Testis (tissue), 3 donors: Measurements from ENCODE around the gene KIAA2012. TPM values are rescaled to one million over a fixed set of nuclear protein-coding genes. Genes with fewer than 3 reads are reported as not detected.

Experiments
- DNase-seq: peaks from one replicate; pipeline ENCODE4 v3.0.0-alpha.2; 2019
- H3K27ac ChIP-seq, 2 donors: fragments of 200-600 bp; sonication (generic); one replicate each; pipeline ENCODE4 v1.5.1; 2019
- H3K27me3 ChIP-seq: fragments of 200-600 bp; sonication (generic); one replicate; pipeline ENCODE4 v1.5.1; 2019
- H3K36me3 ChIP-seq: fragments of 200-600 bp; sonication (generic); one replicate; pipeline ENCODE4 v1.5.1; 2017; ENCODE audit warnings: low read depth; ENCODE audit errors: missing control alignments
- H3K4me1 ChIP-seq: fragments of 200-600 bp; sonication (generic); one replicate; pipeline ENCODE4 v1.5.1; 2019
- H3K4me3 ChIP-seq, 2 donors: fragments of 200-600 bp; sonication (generic); one replicate each; pipeline ENCODE4 v1.5.1; 2017 to 2019
- H3K9me3 ChIP-seq: fragments of 200-600 bp; sonication (generic); one replicate; pipeline ENCODE4 v1.5.1; 2017
- POLR2A ChIP-seq: fragments of 450-650 bp; IDR thresholded peaks from one replicate; pipeline ENCODE4 v1.6.1; 2017; ENCODE audit warnings: antibody characterized with exemption, mild to moderate bottlenecking, moderate library complexity
- WGBS, 2 donors: methylation state at CpG; one replicate each; pipeline ENCODE4 v1.1.5; 2018; 5-methylcytosine and 5-hydroxymethylcytosine counted together
- intact Hi-C: fragments of 100-400 bp; cut with DNase I; formaldehyde crosslinking; loops from one replicate; pipeline ENCODE4 v1.15.1; 2023; ENCODE audit warnings: low total_unique reads
- polyA plus RNA-seq: library from polyadenylated mRNA; stranded (reverse); fragments of 350-450 nt; fragmentation: Illumina TruSeq; extraction: RNeasy Lipid Tissue Mini Kit (QIAGEN cat#74804); gene quantifications from one replicate; pipeline ENCODE4 v1.2.3, GENCODE V29; 2014; ENCODE audit warnings: low read depth, low replicate concordance; ENCODE audit not compliant: insufficient read depth
- total RNA-seq, 2 donors: library from RNA; depleted of rRNA; stranded (reverse); fragments of >200 nt; gene quantifications; one replicate each; pipeline ENCODE4 v1.2.3, GENCODE V29; 2016
- TF ChIP-seq, protein P1 (sequence below), 3 experiments: fragments of 450-650 bp in 2 of 3; fragments of 200-600 bp in 1 of 3; sonication (generic) in 1 of 3; IDR thresholded peaks; one replicate each; pipeline ENCODE4 v1.5.1; 2016 to 2019; ENCODE audit warnings: antibody characterized with exemption in 3 of 3, mild to moderate bottlenecking in 2 of 3, moderate library complexity in 1 of 3

Gene KIAA2012
- total and polyA plus RNA-seq, 3 donors from 2014 or later, result 1.1 to 1.6 (median 1.3) TPM

DNA sequence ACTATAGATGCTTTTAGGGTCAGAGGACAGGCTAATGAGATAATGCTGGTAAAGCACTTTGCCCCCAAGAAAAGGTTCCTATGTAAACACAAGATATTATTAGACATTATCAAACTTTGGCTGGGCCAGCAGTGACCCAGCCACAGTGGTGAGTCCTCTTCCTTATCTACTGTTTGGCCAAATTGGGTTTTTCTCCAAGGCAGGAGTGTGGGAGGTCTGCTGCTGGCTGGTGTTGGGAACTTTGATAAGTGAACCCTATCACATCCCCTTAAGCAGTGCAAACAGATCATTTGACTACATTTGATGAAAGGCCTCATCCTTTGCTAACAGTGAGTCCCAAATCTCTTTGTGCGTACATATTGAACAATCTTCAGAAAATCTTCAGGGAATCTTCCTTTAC lies 23.2 kb upstream of the KIAA2012 start:
- intact Hi-C loops, result no loop called here
- no peaks in the 10 kb centered on the region for H3K9me3 ChIP-seq
- no peaks in the 10 kb centered on the region for H3K36me3 ChIP-seq
- no peak overlapping the region for H3K4me3 ChIP-seq
- no peaks in the 10 kb centered on the region for H3K4me1 ChIP-seq
- no peak for DNase-seq
- no peak for TF ChIP-seq POLR2A
- TF ChIP-seq, protein P1, sequence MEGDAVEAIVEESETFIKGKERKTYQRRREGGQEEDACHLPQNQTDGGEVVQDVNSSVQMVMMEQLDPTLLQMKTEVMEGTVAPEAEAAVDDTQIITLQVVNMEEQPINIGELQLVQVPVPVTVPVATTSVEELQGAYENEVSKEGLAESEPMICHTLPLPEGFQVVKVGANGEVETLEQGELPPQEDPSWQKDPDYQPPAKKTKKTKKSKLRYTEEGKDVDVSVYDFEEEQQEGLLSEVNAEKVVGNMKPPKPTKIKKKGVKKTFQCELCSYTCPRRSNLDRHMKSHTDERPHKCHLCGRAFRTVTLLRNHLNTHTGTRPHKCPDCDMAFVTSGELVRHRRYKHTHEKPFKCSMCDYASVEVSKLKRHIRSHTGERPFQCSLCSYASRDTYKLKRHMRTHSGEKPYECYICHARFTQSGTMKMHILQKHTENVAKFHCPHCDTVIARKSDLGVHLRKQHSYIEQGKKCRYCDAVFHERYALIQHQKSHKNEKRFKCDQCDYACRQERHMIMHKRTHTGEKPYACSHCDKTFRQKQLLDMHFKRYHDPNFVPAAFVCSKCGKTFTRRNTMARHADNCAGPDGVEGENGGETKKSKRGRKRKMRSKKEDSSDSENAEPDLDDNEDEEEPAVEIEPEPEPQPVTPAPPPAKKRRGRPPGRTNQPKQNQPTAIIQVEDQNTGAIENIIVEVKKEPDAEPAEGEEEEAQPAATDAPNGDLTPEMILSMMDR (IDR thresholded peaks at IDR 0.05), result no peak
- 89 to 97% methylated on average over 1 of the region's 1 CpG for WGBS, 2 donors
- H3K27ac ChIP-seq, result no peak overlapping the region
- H3K27me3 ChIP-seq, result no peaks in the 10 kb centered on the region

DNA sequence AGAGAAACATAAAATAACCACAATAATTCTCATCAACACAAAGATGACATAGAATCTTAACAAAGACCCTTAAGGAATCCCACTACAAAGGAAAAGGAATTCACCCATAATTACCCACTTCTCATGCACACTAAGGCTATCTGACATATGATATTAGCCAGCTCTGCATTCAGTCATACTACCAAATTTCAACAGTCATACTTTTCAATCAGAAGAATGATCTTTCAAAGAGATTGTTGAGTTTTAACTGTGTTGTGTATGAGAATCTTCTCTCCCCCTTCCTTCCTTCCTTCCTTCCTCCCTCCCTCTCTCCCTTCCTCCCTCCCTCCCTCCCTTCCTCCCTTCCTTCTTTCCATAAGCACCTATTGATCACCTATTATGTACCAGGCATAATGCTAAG lies 22.4 kb upstream of the KIAA2012 start:
- Histone ChIP-seq H3K36me3 (no peaks in the 10 kb centered on the region), H3K4me1 (no peaks in the 10 kb centered on the region), H3K27me3 (no peaks in the 10 kb centered on the region), H3K4me3 (no peak overlapping the region), H3K27ac (no peak overlapping the region), H3K9me3 (no peaks in the 10 kb centered on the region)
- TF ChIP-seq, protein P1 (IDR thresholded peaks at IDR 0.05), result no peak
- intact Hi-C loops, result no loop called here
- DNase-seq, result no peak

DNA sequence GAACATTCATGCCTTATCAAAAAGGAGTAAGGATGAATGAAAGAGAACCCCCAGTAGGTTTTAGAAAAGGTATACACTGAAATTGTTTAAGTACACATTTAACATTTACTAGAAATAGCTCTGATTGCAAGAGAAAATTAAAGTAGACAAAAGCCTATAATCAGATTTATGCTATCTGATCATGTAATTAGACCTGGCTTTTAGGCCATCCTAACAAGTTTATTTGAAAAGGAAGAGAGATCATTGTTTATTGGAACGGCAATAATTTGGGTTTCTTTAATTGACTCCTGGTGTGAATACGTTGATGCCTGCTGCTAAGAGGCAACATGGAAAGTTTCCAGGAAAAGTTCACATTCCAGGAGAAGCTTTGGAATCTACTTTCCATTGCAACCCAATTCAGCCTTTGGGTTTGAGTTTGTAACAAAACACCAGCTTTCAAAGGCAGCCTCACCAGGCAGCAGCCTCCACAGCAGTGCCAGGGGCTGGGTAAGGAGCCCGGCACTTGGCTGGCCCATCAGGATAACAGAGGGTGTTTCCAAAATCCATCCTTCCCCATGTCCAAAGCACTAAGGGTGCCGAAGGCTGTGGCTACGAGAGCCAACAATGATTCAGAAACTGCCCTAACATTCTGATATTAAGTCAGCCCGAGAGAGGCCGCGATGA lies 21.4 kb upstream of the KIAA2012 start:
- no peaks in the 10 kb centered on the region for H3K4me1 ChIP-seq

DNA sequence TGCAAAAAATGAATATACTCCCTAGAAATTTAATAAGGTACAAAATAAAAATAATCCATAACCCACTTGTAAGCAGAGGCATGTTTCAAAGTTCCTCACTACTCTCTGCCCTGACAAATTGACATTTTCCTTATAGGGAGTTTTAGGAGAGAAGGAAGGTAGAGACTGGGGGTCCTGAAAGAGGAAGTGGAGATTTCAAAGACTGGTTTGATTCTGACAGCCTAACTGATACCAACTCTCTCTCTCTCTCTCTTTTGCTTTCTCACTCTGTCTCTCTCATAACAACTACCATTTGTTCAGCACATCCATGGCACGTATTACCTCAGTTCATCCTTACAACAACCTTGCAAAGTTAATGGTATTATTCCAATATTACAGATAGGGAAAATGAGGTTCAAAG lies 20.8 kb upstream of the KIAA2012 start:
- Histone ChIP-seq H3K36me3 (no peaks in the 10 kb centered on the region), H3K27ac (no peak overlapping the region), H3K4me1 (no peaks in the 10 kb centered on the region), H3K27me3 (no peaks in the 10 kb centered on the region), H3K4me3 (no peak overlapping the region), H3K9me3 (no peaks in the 10 kb centered on the region)
- intact Hi-C loops, result no loop called here
- no peak for TF ChIP-seq POLR2A
- TF ChIP-seq, protein P1 (IDR thresholded peaks at IDR 0.05), result no peak
- DNase-seq, result no peak
- 96 to 97% methylated on average over 1 of the region's 1 CpG for WGBS, 2 donors

More for the DNA sequence above, 21.4 kb upstream of the KIAA2012 start:
- intact Hi-C loops, result no loop called here
- Histone ChIP-seq H3K27ac (no peak overlapping the region), H3K27me3 (no peaks in the 10 kb centered on the region), H3K36me3 (no peaks in the 10 kb centered on the region), H3K9me3 (no peaks in the 10 kb centered on the region), H3K4me3 (no peak overlapping the region)
- 85 to 87% methylated on average over 8 of the region's 8 CpGs for WGBS, 2 donors
- no peak for DNase-seq
- TF ChIP-seq, protein P1 (IDR thresholded peaks at IDR 0.05), result no peak
- TF ChIP-seq POLR2A, result no peak

DNA sequence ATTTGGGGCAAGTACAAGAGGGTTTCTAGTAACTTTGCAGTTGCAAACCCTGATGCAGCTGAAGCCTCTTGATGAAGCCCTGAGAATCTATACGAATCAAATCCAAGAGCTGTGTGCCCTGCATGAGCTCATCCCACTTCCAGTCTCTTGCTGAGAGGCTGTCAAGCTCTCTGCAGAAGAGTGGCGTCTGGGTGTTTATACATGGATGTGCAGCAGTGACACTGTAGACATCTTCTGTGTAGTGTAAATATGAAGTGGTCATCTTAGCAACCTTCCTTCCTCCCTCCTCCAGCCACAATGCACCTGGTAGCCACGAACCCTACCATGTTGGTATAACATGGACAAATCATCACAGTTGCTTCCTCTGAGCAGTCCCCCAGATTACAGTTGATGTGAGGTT lies 18.4 kb upstream of the KIAA2012 start:
- H3K27ac ChIP-seq, result no peak overlapping the region
- TF ChIP-seq, protein P1 (IDR thresholded peaks at IDR 0.05), result no peak
- no peak for TF ChIP-seq POLR2A
- H3K9me3 ChIP-seq, result no peaks in the 10 kb centered on the region
- no peaks in the 10 kb centered on the region for H3K27me3 ChIP-seq
- no peak for DNase-seq
- H3K4me3 ChIP-seq, result no peak overlapping the region
- no peaks in the 10 kb centered on the region for H3K4me1 ChIP-seq
- intact Hi-C loops, result no loop called here
- WGBS, 2 donors, result 81 to 91% methylated on average over 3 of the region's 3 CpGs
- H3K36me3 ChIP-seq, result no peaks in the 10 kb centered on the region
